A549 (cell line): ENCODE results near the gene PTRH1. TPM values are rescaled to one million over a fixed set of nuclear protein-coding genes. Genes with fewer than 3 reads are reported as not detected.

Experiments used
- ATAC-seq, 2 experiments: fragments of 200-7000 bp in 1 of 2; fragments of >200 bp in 1 of 2; cut with Nextera tagmentation in 1 of 2; cut with Tn5 transposase in 1 of 2; 3 replicates each; pipeline versions ENCODE4 v1.8.0 to v1.9.1; 2018 to 2020; ENCODE audit warnings: mild to moderate bottlenecking in 1 of 2, moderate library complexity in 1 of 2
- CTCF ChIA-PET: fragments of 300-600 bp; sonication (Branson Sonifier 250); formaldehyde crosslinking; extraction: SDS; loops from one replicate; lab custom pipeline; 2021; ENCODE audit warnings: antibody characterized with exemption, inconsistent platforms; lab: Yijun Ruan, JAX
- POLR2A ChIA-PET: fragments of 350-600 bp; formaldehyde crosslinking; extraction: SDS; loops from one replicate; lab custom pipeline; 2021; ENCODE audit warnings: antibody characterized with exemption, inconsistent platforms; lab: Yijun Ruan, JAX
- DNase-seq, 2 experiments: peaks; one replicate each; pipeline versions ENCODE4 v3.0.0 to v3.0.0-alpha.2; 2011 to 2016; ENCODE audit warnings: low read depth in 1 of 2, low spot score in 1 of 2
- FAIRE-seq: peaks from 2 replicates; lab custom pipeline; 2011; peaks lifted over from hg19 to GRCh38; lab: Jason Lieb, UNC
- H3K27ac ChIP-seq, 2 experiments: fragments of >200 bp; sonication (Bioruptor Twin); formaldehyde crosslinking; 3 replicates each; pipeline ENCODE4 v1.5.1; 2016 to 2017
- H3K4me1 ChIP-seq: fragments of >200 bp; sonication (Bioruptor Twin); formaldehyde crosslinking; 3 replicates; pipeline ENCODE4 v1.6.1; 2016
- H3K4me2 ChIP-seq: fragments of >200 bp; sonication (Bioruptor Twin); formaldehyde crosslinking; 3 replicates; pipeline ENCODE4 v1.6.1; 2016
- H3K4me3 ChIP-seq: fragments of >200 bp; sonication (Bioruptor Twin); formaldehyde crosslinking; 3 replicates; pipeline ENCODE4 v1.5.1; 2016
- H3K9me3 ChIP-seq: fragments of >200 bp; sonication (Bioruptor Twin); formaldehyde crosslinking; 3 replicates; pipeline ENCODE4 v1.6.1; 2016
- CHD2 ChIP-seq: fragments of 150-350 bp; IDR thresholded peaks from 2 replicates; pipeline ENCODE4 v1.6.1; 2014; ENCODE audit warnings: low read length; ENCODE audit not compliant: partially characterized antibody
- CHD4 ChIP-seq: fragments of 200-600 bp; sonication (generic); IDR thresholded peaks from 2 replicates; pipeline ENCODE4 v1.6.1; 2016; ENCODE audit warnings: antibody characterized with exemption, mild to moderate bottlenecking, borderline replicate concordance
- E2F6 ChIP-seq: IDR thresholded peaks from 2 replicates; pipeline ENCODE4 v1.6.1; 2012; ENCODE audit warnings: low read depth, borderline replicate concordance
- FOXS1 ChIP-seq: fragments of 250-450 bp; sonication (Bioruptor Pico); IDR thresholded peaks from 2 replicates; pipeline ENCODE4 v1.5.0; 2020; ENCODE audit warnings: mild to moderate bottlenecking, moderate library complexity
- HOXA7 ChIP-seq: fragments of 250-450 bp; sonication (Bioruptor Pico); IDR thresholded peaks from 2 replicates; pipeline ENCODE4 v1.5.0; 2020; ENCODE audit warnings: mild to moderate bottlenecking, moderate library complexity
- HOXB13 ChIP-seq: fragments of 250-450 bp; sonication (Bioruptor Pico); IDR thresholded peaks from 2 replicates; pipeline ENCODE4 v1.5.0; 2020; ENCODE audit warnings: low read depth, mild to moderate bottlenecking, moderate library complexity
- JUNB ChIP-seq: fragments of >200 bp; sonication (Bioruptor Twin); formaldehyde crosslinking; IDR thresholded peaks from 2 replicates; pipeline ENCODE4 v1.6.1; 2016
- KDM1A ChIP-seq: fragments of 200-600 bp; sonication (generic); IDR thresholded peaks from 2 replicates; pipeline ENCODE4 v1.6.1; 2016; ENCODE audit warnings: low read depth, mild to moderate bottlenecking
- KDM5A ChIP-seq: fragments of 200-600 bp; sonication (generic); IDR thresholded peaks from 2 replicates; pipeline ENCODE4 v1.6.1; 2016; ENCODE audit warnings: antibody characterized with exemption, mild to moderate bottlenecking
- MAZ ChIP-seq: fragments of 150-350 bp; IDR thresholded peaks from 2 replicates; pipeline ENCODE4 v1.6.1; 2014; ENCODE audit warnings: antibody characterized with exemption, low read depth, low read length, borderline replicate concordance
- MYC ChIP-seq: IDR thresholded peaks from 2 replicates; pipeline ENCODE4 v1.6.1; 2012; ENCODE audit warnings: mild to moderate bottlenecking, inconsistent platforms, low read length, improper control_type of control experiment, borderline replicate concordance
- NPAS2 ChIP-seq: fragments of 250-450 bp; sonication (Bioruptor Pico); IDR thresholded peaks from 2 replicates; pipeline ENCODE4 v1.8.0; 2022; ENCODE audit warnings: mild to moderate bottlenecking, moderate library complexity, borderline replicate concordance
- PHF8 ChIP-seq: fragments of 200-600 bp; sonication (generic); IDR thresholded peaks from 2 replicates; pipeline ENCODE4 v1.6.1; 2016; ENCODE audit warnings: low read depth, mild to moderate bottlenecking, antibody characterized with exemption, moderate library complexity, borderline replicate concordance
- POLR2AphosphoS2 ChIP-seq: conservative IDR thresholded peaks from 2 replicates; pipeline ENCODE4 v1.6.1; 2012; ENCODE audit warnings: low read length, improper control_type of control experiment, inconsistent platforms
- RAD21 ChIP-seq, 2 experiments: fragments of >200 bp in 1 of 2; sonication (Bioruptor Twin) in 1 of 2; formaldehyde crosslinking in 1 of 2; IDR thresholded peaks in 1 of 2; conservative IDR thresholded peaks in 1 of 2; 2 replicates in 1 of 2; 3 replicates in 1 of 2; pipeline ENCODE4 v1.6.1; 2012 to 2018; ENCODE audit warnings: inconsistent platforms in 1 of 2
- RCOR1 ChIP-seq: fragments of 150-350 bp; IDR thresholded peaks from 2 replicates; pipeline ENCODE4 v1.6.1; 2014; ENCODE audit warnings: antibody characterized with exemption, low read length, low read depth
- RNF2 ChIP-seq: fragments of 200-600 bp; sonication (generic); IDR thresholded peaks from 2 replicates; pipeline ENCODE4 v1.6.1; 2016; ENCODE audit warnings: low read depth, mild to moderate bottlenecking, antibody characterized with exemption, moderate library complexity, borderline replicate concordance
- SMC3 ChIP-seq: fragments of >200 bp; sonication (Bioruptor Twin); formaldehyde crosslinking; IDR thresholded peaks from 3 replicates; pipeline ENCODE4 v1.6.1; 2018; ENCODE audit warnings: inconsistent platforms
- SREBF2 ChIP-seq: fragments of 450-650 bp; IDR thresholded peaks from 2 replicates; pipeline ENCODE4 v1.6.1; 2014; ENCODE audit warnings: mild to moderate bottlenecking, moderate library complexity
- TFCP2L1 ChIP-seq: fragments of 250-450 bp; sonication (Bioruptor Pico); IDR thresholded peaks from 2 replicates; pipeline ENCODE4 v1.5.0; 2021; ENCODE audit warnings: mild to moderate bottlenecking
- TP53 ChIP-seq: fragments of 250-450 bp; sonication (Bioruptor Pico); IDR thresholded peaks from 2 replicates; pipeline ENCODE4 v1.5.0; 2021; ENCODE audit warnings: mild to moderate bottlenecking, moderate library complexity
- ZC3H11A ChIP-seq: fragments of 450-650 bp; IDR thresholded peaks from 2 replicates; pipeline ENCODE4 v1.6.1; 2014; ENCODE audit warnings: antibody characterized with exemption, mild to moderate bottlenecking
- ZFP36 ChIP-seq: fragments of 450-650 bp; IDR thresholded peaks from 2 replicates; pipeline ENCODE4 v1.6.1; 2014; ENCODE audit warnings: borderline replicate concordance; ENCODE audit not compliant: partially characterized antibody
- WGBS: methylation state at CpG from one replicate; pipeline ENCODE4 v1.1.6; 2017; ENCODE audit errors: missing lambda C conversion rate; 5-methylcytosine and 5-hydroxymethylcytosine counted together
- polyA plus RNA-seq, 4 experiments: library from polyadenylated mRNA; depleted of rRNA in 3 of 4; stranded (reverse); fragments of >200 nt; fragmentation: RNase III in 1 of 4; extraction: RNeasy Plus Mini Kit Qiagen cat#74134 plus additional on column Dnase treatment in 1 of 4; gene quantifications; 2 replicates in 3 of 4; 3 replicates in 1 of 4; pipeline ENCODE4 v1.2.3, GENCODE V29; 2011 to 2017
- TF ChIP-seq, protein P1 (sequence below): IDR thresholded peaks from 2 replicates; pipeline ENCODE4 v1.6.1; 2012
- TF ChIP-seq, protein P2 (sequence below): fragments of 250-450 bp; sonication (Bioruptor Pico); IDR thresholded peaks from 2 replicates; pipeline ENCODE4 v1.5.0; 2020; ENCODE audit warnings: low read depth, mild to moderate bottlenecking, moderate library complexity
- TF ChIP-seq, protein P3 (sequence below): IDR thresholded peaks from 2 replicates; pipeline ENCODE4 v1.6.1; 2012

PTRH1 gene
- polyA plus RNA-seq, 2 of the 4 experiments (the other 2 are of a cell fraction) = 5.1 to 11.4 TPM

GRCh38 chr9:127698386-127698785 lies 17.1 kb downstream of the PTRH1 start (continued):
- no peak for TF ChIP-seq ZC3H11A
- TF ChIP-seq, all 56 proteins: peak for 0

GRCh38 chr9:127697575-127697974 lies 17.9 kb downstream of the PTRH1 start:
- FAIRE-seq = no peak
- H3K9me3 ChIP-seq = no peaks in the 10 kb centered on the region
- no peak overlapping the region for H3K4me3 ChIP-seq
- TF ChIP-seq SMC3 (no peak), RNF2 (no peak), RCOR1 (no peak), E2F6 (no peak), NPAS2 (CRISPR knock-in tag) (no peak), CHD2 (no peak), RAD21 (conservative IDR thresholded peaks at IDR 0.05 in 1 of 2, IDR thresholded peaks at IDR 0.05 in 1 of 2) (no peak), KDM1A (no peak)
- TF ChIP-seq, protein P1, sequence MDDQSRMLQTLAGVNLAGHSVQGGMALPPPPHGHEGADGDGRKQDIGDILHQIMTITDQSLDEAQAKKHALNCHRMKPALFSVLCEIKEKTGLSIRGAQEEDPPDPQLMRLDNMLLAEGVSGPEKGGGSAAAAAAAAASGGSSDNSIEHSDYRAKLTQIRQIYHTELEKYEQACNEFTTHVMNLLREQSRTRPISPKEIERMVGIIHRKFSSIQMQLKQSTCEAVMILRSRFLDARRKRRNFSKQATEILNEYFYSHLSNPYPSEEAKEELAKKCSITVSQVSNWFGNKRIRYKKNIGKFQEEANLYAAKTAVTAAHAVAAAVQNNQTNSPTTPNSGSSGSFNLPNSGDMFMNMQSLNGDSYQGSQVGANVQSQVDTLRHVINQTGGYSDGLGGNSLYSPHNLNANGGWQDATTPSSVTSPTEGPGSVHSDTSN = no peak
- TF ChIP-seq, protein P2, sequence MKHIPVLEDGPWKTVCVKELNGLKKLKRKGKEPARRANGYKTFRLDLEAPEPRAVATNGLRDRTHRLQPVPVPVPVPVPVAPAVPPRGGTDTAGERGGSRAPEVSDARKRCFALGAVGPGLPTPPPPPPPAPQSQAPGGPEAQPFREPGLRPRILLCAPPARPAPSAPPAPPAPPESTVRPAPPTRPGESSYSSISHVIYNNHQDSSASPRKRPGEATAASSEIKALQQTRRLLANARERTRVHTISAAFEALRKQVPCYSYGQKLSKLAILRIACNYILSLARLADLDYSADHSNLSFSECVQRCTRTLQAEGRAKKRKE (CRISPR knock-in tag) = no peak
- TF ChIP-seq, all 56 proteins: peak for 0
- CTCF ChIA-PET = interaction anchor here (0.8 to 1.1 kb wide), 3 partner anchors 12 to 224 kb away, joined by 3 to 4 read pairs (median 3); no protein-coding TSS in a partner anchor
- no peak overlapping the region for H3K27ac ChIP-seq
- H3K4me2 ChIP-seq = no peak overlapping the region
- 0 out of 3 replicates have a peak, but pooled peaks cover 3% of the 10 kb centered on the region for H3K4me1 ChIP-seq
- POLR2A ChIA-PET = no interaction called here
- 92% methylated on average over 5 of the region's 5 CpGs for WGBS
- DNase-seq (no peak), ATAC-seq (no peak)

DNA sequence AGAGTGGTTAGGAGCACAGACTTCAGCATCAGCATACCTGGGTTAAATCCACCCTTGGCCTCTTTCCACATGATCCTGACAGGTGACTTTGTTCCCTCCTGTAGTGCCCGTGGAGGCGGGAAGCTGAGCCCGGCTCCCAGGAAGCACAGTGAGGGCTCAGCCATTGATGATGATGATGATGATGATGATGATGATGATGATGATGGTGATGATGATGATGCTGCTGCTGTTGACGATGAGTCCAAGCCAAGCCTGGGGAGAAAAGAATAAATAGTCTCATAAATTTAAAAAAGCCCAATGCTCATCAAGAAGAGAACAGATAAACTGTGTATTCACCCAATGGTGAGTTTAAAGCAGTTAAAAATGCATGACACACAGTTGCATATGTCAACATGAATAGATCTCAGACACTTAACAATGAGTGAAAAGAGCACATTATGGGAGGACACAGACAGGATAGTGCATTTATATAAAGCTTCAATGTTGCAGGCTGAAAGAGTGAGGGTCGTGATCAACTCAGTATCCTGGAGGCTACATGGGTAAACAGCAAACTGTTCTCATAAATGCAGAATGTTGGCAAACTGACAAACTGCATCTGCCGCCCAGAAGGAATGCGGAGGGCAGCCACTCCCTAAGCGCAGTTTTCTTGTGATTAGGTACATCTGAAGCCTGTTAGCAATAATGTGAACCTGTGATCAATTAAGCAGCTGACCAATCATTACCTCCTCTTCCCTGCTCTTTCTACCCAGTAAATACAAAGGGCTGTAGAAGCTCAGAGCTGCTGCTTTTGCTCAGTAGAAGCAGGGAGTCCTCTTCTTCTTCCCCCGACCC lies 20.4 kb downstream of the PTRH1 start:
- FAIRE-seq = no peak
- Histone ChIP-seq H3K4me2 (no peak overlapping the region), H3K27ac (no peak overlapping the region), H3K9me3 (no peaks in the 10 kb centered on the region), H3K4me1 (0 out of 3 replicates have a peak, but pooled peaks cover 3% of the 10 kb centered on the region), H3K4me3 (no peak overlapping the region)
- no peak for TF ChIP-seq RAD21 (conservative IDR thresholded peaks at IDR 0.05 in 1 of 2, IDR thresholded peaks at IDR 0.05 in 1 of 2)
- no peak for TF ChIP-seq MYC
- no peak for TF ChIP-seq KDM5A
- no peak for TF ChIP-seq TFCP2L1 (CRISPR knock-in tag)
- no peak for TF ChIP-seq HOXA7 (CRISPR knock-in tag)
- no peak for TF ChIP-seq SREBF2
- no peak for TF ChIP-seq POLR2AphosphoS2
- no peak for TF ChIP-seq JUNB
- no peak for TF ChIP-seq PHF8
- TF ChIP-seq HOXB13 = no peak
- no peak for TF ChIP-seq FOXS1 (CRISPR knock-in tag)
- TF ChIP-seq MAZ = no peak
- TF ChIP-seq, protein P2 (CRISPR knock-in tag) = no peak
- TF ChIP-seq, protein P3, sequence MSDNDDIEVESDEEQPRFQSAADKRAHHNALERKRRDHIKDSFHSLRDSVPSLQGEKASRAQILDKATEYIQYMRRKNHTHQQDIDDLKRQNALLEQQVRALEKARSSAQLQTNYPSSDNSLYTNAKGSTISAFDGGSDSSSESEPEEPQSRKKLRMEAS = no peak
- no peak for TF ChIP-seq ZFP36
- TF ChIP-seq TP53 = no peak
- no peak for TF ChIP-seq CHD4
- DNase-seq = no peak
- WGBS = 73% methylated on average over 9 of the region's 9 CpGs
- CTCF ChIA-PET = interaction anchor here (1.1 to 1.7 kb wide), 4 partner anchors 9 to 190 kb away, joined by 3 to 4 read pairs (median 4); partner anchors contain the start of gene TOR2A
- POLR2A ChIA-PET = no interaction called here
- no peak for ATAC-seq
